ENCODE results near the gene CDHR3.

CDHR3 gene

GRCh38 chr7:105963038-105963667 lies at the start of gene CDHR3:
TSS of gene CDHR3 (plus strand) at chr7:105963264. CDS start at chr7:105963319, 55 bp downstream.
- no peak within 1 kb of the TSS for H3K4me3 ChIP-seq (ENCODE audit: low read depth, low read length)
- DNase-seq (ENCODE audit: low read depth), result no peak

GRCh38 chr7:105913947-105914346 lies 49.1 kb upstream of the CDHR3 start:
- DNase-seq (ENCODE audit: low read depth), result no peak
- H3K4me3 ChIP-seq (ENCODE audit: low read depth, low read length), result no peak overlapping the region
- TF ChIP-seq CTCF (IDR thresholded peaks at IDR 0.05; ENCODE audit: low read depth, low read length, missing control alignments), result no peak

More at GRCh38 chr7:105963038-105963667, at the start of gene CDHR3:
- TF ChIP-seq CTCF (IDR thresholded peaks at IDR 0.05; ENCODE audit: low read depth, low read length, missing control alignments), result no peak

GRCh38 chr7:105916603-105917002 lies 46.5 kb upstream of the CDHR3 start:
- TF ChIP-seq CTCF (IDR thresholded peaks at IDR 0.05; ENCODE audit: low read depth, low read length, missing control alignments), result no peak
- no peak overlapping the region for H3K4me3 ChIP-seq (ENCODE audit: low read depth, low read length)
- no peak for DNase-seq (ENCODE audit: low read depth)

GRCh38 chr7:105917659-105918058 lies 45.4 kb upstream of the CDHR3 start:
- no peak for TF ChIP-seq CTCF (IDR thresholded peaks at IDR 0.05; ENCODE audit: low read depth, low read length, missing control alignments)
- H3K4me3 ChIP-seq (ENCODE audit: low read depth, low read length), result no peak overlapping the region

GRCh38 chr7:105920766-105921165 lies 42.3 kb upstream of the CDHR3 start:
- TF ChIP-seq CTCF (IDR thresholded peaks at IDR 0.05; ENCODE audit: low read depth, low read length, missing control alignments), result no peak
- DNase-seq (ENCODE audit: low read depth), result no peak
- H3K4me3 ChIP-seq (ENCODE audit: low read depth, low read length), result no peak overlapping the region

More at GRCh38 chr7:105917659-105918058, 45.4 kb upstream of the CDHR3 start:
- no peak for DNase-seq (ENCODE audit: low read depth)

- TF ChIP-seq CTCF (IDR thresholded peaks at IDR 0.05; ENCODE audit: low read depth, low read length, missing control alignments), result no peak
- H3K4me3 ChIP-seq (ENCODE audit: low read depth, low read length), result no peak overlapping the region
- DNase-seq (ENCODE audit: low read depth), result peak; percentile 22
Observed at GRCh38 chr7:105924945-105925344, 38.1 kb upstream of the CDHR3 start.

- H3K4me3 ChIP-seq (ENCODE audit: low read depth, low read length), result no peak overlapping the region
- no peak for TF ChIP-seq CTCF (IDR thresholded peaks at IDR 0.05; ENCODE audit: low read depth, low read length, missing control alignments)
- DNase-seq (ENCODE audit: low read depth), result no peak
Observed at GRCh38 chr7:105926131-105926530, 36.9 kb upstream of the CDHR3 start.
